Measurements from ENCODE around the gene MRPL45.

GRCh38 chr17:38330941-38331411 is 34.0 kb downstream of the MRPL45 start:
- no peak for TF ChIP-seq POLR2A (IDR thresholded peaks at IDR 0.05)
- TF ChIP-seq CTCF (IDR thresholded peaks at IDR 0.05): no peak
- no peak for TF ChIP-seq POLR2AphosphoS5 (IDR thresholded peaks at IDR 0.05)
- TF ChIP-seq EP300 (IDR thresholded peaks at IDR 0.05): no peak
